HG03064 (cell line): ENCODE measurements around the gene PHYKPL.
"Not testable (repeated sequence)": the region's sequence is repeated elsewhere in the genome, so short reads cannot be mapped to it uniquely, and the experiment has no call there.

Experiments used
- ATAC-seq: cut with Tn5 transposase; IDR thresholded peaks from one replicate; pipeline ENCODE4 v1.9.1; 2021; ENCODE audit warnings: low read depth; ENCODE audit not compliant: unreplicated experiment

Gene PHYKPL

GRCh38 chr5:178240341-178240741 lies 7.7 kb upstream of the PHYKPL start:
- no peak for ATAC-seq

DNA sequence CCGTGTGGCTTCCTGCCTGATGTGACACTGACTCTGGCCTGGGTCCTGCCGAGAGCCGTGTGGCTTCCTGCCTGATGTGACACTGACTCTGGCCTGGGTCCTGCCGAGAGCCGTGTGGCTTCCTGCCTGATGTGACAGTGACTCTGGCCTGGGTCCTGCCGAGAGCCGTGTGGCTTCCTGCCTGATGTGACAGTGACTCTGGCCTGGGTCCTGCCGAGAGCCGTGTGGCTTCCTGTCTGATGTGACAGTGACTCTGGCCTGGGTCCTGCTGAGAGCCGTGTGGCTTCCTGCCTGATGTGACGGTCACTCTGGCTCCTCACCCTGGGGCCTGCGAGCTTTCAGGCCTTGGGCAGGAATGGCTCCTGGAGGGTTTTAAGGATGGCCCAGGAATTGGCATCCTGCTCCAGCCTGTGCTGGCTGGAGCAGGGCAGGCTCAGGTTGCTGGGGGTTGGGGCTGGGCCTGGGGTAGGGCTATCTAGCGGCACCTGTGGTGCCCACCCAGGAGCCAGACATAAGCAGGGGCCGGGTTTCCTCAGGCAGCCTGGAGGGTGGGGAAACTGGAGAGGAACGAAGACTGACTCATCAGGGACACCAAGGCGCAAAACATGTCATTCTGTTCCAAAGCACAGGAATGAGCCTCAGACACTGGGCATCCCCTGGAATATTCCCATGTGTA lies 7.2 kb upstream of the PHYKPL start:
- not testable (repeated sequence) for ATAC-seq

DNA sequence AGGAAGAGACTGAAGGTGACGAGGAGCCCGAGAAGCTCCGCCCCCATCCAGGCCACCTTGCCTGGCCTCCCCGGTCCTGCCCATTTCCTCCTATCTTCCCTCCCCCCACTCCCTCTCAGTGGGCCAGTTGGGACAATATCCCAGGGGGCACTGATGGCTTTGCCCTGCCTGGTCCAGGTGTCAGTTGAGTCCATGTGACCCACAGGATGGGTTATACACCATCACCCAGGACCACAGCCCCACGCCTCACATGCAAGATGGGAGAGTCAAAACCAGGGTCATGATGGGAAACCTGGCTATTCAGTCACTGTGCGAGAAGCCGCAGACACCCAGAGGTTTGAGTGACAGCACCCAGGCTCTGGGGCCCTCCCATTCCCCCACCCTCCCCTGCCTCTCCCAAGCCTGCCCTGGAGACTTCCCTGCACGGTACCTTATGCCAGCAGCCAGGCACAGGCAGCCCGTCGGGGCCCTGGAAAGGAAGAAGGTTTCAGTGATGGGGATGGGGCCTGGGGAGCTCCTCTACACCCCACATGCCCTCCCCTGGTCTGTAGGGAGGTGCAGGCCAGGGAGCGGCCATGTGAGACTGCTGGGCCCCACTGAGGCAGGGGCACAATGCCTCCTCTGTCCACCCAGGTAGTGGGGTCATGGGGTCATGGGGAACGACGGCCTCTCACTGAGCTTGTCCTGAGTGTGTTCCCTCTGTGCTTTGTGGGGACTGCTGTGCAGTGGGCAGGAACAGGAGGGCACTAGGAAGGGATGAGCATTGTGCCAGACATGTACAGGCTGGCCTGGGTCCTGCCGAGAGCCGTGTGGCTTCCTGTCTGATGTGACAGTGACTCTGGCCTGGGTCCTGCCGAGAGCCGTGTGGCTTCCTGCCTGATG lies 6.3 kb upstream of the PHYKPL start:
- ATAC-seq = no peak

DNA sequence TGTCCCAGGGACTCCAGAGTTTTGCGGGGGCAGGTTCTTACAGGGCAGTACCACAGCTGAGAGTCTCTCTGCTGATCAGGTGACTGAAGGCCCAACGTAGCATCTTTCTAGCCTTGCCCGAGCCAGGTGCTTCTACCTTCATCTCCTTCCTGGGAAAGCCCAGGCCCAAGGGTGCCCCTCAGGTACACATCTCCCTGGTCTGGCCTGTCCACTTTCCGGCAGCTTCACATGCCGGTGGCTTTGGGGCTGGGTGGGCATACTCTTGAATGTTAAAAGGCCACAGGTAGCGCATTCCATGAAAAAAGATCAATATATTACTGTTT lies 5.7 kb upstream of the PHYKPL start:
- no peak for ATAC-seq

- no peak for ATAC-seq
These were observed 5.1 kb upstream of the PHYKPL start for GRCh38 chr5:178237431-178238312.

DNA sequence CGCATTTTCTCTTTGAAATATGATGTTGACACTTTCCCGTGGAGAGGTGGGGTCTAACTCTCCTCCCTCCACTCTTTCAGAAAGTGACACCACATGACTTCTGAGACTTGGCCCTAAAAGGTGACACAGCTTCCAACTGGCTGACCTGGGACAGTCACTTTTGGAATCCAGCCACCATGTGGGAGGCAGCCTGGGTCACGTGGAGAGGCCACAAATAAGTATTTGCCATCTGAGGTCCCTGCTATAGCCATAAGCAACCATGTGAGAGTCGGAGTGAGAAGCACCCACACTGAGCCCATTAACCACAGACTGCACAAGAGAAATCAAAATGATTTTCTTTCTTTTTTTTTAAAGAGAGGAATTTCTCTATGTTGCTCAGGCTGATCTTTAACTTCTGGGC lies 4.1 kb upstream of the PHYKPL start:
- no peak for ATAC-seq

GRCh38 chr5:178236126-178236525 lies 3.5 kb upstream of the PHYKPL start:
- no peak for ATAC-seq

- no peak for ATAC-seq
These were observed 3.0 kb upstream of the PHYKPL start for GRCh38 chr5:178235588-178235974.

- ATAC-seq = no peak
These were observed 2.4 kb upstream of the PHYKPL start for GRCh38 chr5:178234750-178235587.

- no peak for ATAC-seq
These were observed 1.6 kb upstream of the PHYKPL start for GRCh38 chr5:178234121-178234749.

DNA sequence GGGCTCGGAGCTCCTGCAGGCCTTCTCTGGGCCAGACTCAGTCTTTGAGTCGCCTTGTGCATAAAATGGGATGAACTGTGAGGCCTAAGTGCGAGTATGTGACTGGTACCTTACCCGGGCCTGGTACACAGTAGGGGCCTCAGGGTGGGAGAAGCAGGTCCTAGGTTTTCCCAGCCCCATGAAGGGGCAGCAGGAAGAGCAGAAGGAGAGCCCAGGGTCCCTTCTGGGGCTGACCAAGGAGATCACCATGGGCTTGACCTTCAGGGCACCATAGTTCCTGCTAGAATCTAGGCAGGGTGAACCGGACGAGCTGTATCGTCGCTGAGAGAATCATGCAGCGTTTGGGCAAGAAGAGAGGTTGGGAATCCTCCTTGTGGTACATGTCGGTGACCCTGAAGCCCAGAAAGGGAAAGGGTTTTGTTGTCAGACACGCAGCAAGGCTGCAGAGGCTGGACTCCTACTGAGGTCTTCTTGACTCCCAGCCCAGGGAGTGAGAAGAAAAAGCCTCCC lies 373 bp upstream of the PHYKPL start:
- peak; percentile 28 for ATAC-seq

GRCh38 chr5:178231539-178232123 lies 971 bp downstream of the PHYKPL start:
- peak; percentile 2 for ATAC-seq

- no peak for ATAC-seq
These were observed 1.6 kb downstream of the PHYKPL start for GRCh38 chr5:178230879-178231538.

- ATAC-seq = no peak
These were observed 2.7 kb downstream of the PHYKPL start for GRCh38 chr5:178229861-178230260.

- not testable (repeated sequence) for ATAC-seq
These were observed 3.5 kb downstream of the PHYKPL start for GRCh38 chr5:178229111-178229510.

GRCh38 chr5:178228609-178229008 lies 4.0 kb downstream of the PHYKPL start:
- no peak for ATAC-seq

DNA sequence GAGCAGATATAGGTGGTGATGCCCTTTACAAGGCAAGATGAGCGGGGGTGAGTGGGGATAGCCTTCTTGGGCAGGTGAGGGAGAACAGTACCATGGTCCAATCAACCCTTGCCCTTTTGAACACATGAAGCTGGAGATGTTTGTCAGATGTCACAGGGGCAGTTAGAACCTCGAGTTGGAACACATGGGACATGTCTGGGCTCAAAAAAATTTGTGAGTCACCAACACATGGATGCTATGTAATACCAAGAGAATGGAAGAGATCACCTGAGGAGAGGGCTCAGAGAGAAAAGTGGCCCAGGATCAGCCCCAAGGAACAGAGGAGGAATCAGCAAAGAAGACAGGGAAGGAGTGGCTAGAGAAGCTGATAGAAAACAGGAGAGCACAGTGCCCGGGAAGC lies 4.7 kb downstream of the PHYKPL start:
- no peak for ATAC-seq

- ATAC-seq = no peak
These were observed 5.4 kb downstream of the PHYKPL start for GRCh38 chr5:178227138-178227659.
